Lung (tissue), 12 donors: ENCODE measurements around the gene KEAP1. TPM values are rescaled to one million over a fixed set of nuclear protein-coding genes. Genes with fewer than 3 reads are reported as not detected.
"Not testable (repeated sequence)": the region's sequence is repeated elsewhere in the genome, so short reads cannot be mapped to it uniquely, and the experiment has no call there.

ENCODE experiments used
- ATAC-seq: fragments of 200-7000 bp; cut with Tn5 transposase; one replicate; pipeline ENCODE4 v1.9.1; 2020; ENCODE audit warnings: moderate number of reproducible peaks; ENCODE audit not compliant: insufficient read depth, low FRiP score
- DNase-seq, 3 donors: peaks; one replicate each; pipeline ENCODE4 v3.0.0-alpha.2; 2013 to 2017
- H3K27ac ChIP-seq, 2 donors: one replicate each; pipeline ENCODE4 v1.5.1; 2013; ENCODE audit warnings: mild to moderate bottlenecking in 2 of 2, moderate library complexity in 2 of 2, control low read depth in 1 of 2, inconsistent platforms in 1 of 2, low read depth in 1 of 2, low read length in 1 of 2
- H3K27me3 ChIP-seq, 3 donors: one replicate each; pipeline ENCODE4 v1.5.1; 2013; ENCODE audit warnings: low read length in 2 of 3; ENCODE audit not compliant: control insufficient read depth in 3 of 3, insufficient read depth in 3 of 3
- H3K36me3 ChIP-seq, 4 donors: one replicate each; pipeline ENCODE4 v1.5.1; 2013; ENCODE audit warnings: low read length in 4 of 4, mild to moderate bottlenecking in 1 of 4, moderate library complexity in 1 of 4; ENCODE audit not compliant: control insufficient read depth in 4 of 4, insufficient read depth in 4 of 4
- H3K4me1 ChIP-seq, 5 donors: one replicate each; pipeline ENCODE4 v1.5.1; 2013; ENCODE audit warnings: low read length in 5 of 5, mild to moderate bottlenecking in 2 of 5, moderate library complexity in 1 of 5; ENCODE audit not compliant: control insufficient read depth in 5 of 5, insufficient read depth in 5 of 5
- H3K4me3 ChIP-seq: one replicate; pipeline ENCODE4 v1.5.1; 2013; ENCODE audit warnings: mild to moderate bottlenecking, control low read depth, moderate library complexity
- H3K9ac ChIP-seq, 2 donors: one replicate each; pipeline ENCODE4 v1.5.1; 2013; ENCODE audit warnings: low read length in 2 of 2, control low read depth in 1 of 2; ENCODE audit not compliant: insufficient read depth in 1 of 2
- H3K9me3 ChIP-seq, 4 donors: one replicate each; pipeline ENCODE4 v1.5.1; 2013; ENCODE audit warnings: low read length in 3 of 4, mild to moderate bottlenecking in 1 of 4, moderate library complexity in 1 of 4; ENCODE audit not compliant: control insufficient read depth in 4 of 4, insufficient read depth in 3 of 4
- CTCF ChIP-seq: IDR thresholded peaks from 2 replicates; pipeline ENCODE4 v1.5.1; 2012; ENCODE audit warnings: mild to moderate bottlenecking; ENCODE audit errors: control extremely low read depth, extremely low read depth
- WGBS, 2 donors: extraction: QIAGEN DNeasy Blood & Tissue Kit; methylation state at CpG; one replicate each; pipeline ENCODE4 v1.1.7; 2013; 5-methylcytosine and 5-hydroxymethylcytosine counted together
- polyA plus RNA-seq, 2 donors: library from polyadenylated mRNA; stranded (reverse); fragments of 200-250 nt; gene quantifications; one replicate each; pipeline ENCODE4 v1.2.1, GENCODE V29; 2013
- total RNA-seq, 2 donors: library from RNA; depleted of rRNA in 1 of 2; stranded (reverse); fragments of >200 nt in 1 of 2; gene quantifications; one replicate each; pipeline ENCODE4 v1.2.1, GENCODE V29; 2014 to 2021
- donor health status: control.
- donor health status: control.
- donor health status: Bipolar disorder and iron deficiency.
- donor health status: healthy.
- donor health status: DM: yes; HTN: yes; CAD: no.

KEAP1 gene
- total and polyA plus RNA-seq, 4 donors = 44.8 to 73.5 (median 60.3) TPM

- Histone ChIP-seq H3K9ac (no peak overlapping the region), H3K9me3 (no peaks in the 10 kb centered on the region), H3K4me3 (no peak overlapping the region), H3K4me1 (peaks cover 0 to 2% (median 0%) of the 10 kb centered on the region in 5 donors), H3K36me3 (no peaks in the 10 kb centered on the region), H3K27me3 (peaks cover 0 to 2% (median under 1%) of the 10 kb centered on the region in 3 donors), H3K27ac (no peak overlapping the region)
- ATAC-seq (no peak), DNase-seq (no peak)
- WGBS, 2 donors = 65 to 86% methylated on average over 11 of the region's 11 CpGs
- no peak for TF ChIP-seq CTCF
Observed at GRCh38 chr19:10537668-10538067, 34.5 kb upstream of the KEAP1 start.

DNA sequence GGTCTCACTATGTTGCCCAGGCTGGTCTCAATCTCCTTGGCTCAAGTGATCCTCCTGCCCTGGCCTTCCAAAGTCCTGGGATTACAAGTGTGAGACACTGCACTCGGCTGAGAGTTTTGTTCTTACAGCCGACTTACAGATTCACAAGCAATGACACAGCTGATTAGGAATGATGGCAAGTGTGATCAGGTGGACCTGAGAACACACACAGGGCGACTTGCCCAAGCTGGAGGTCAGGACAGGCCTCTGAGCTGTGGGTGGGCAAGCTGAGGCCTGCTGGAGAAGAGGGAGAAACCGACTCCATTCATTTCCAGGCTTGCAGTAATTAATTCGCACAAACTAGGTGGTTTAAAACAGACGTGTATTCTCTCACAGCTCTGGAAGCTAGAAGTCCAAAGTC, 32.5 kb upstream of the KEAP1 start:
- 77 to 85% methylated on average over 6 of the region's 6 CpGs for WGBS, 2 donors
- H3K27ac ChIP-seq = no peak overlapping the region
- TF ChIP-seq CTCF = no peak
- peaks cover 0 to 2% (median 0%) of the 10 kb centered on the region in 5 donors for H3K4me1 ChIP-seq
- H3K9ac ChIP-seq = no peak overlapping the region
- no peak for ATAC-seq
- DNase-seq = no peak
- no peaks in the 10 kb centered on the region for H3K36me3 ChIP-seq
- H3K27me3 ChIP-seq = peaks cover 0 to 2% (median 2%) of the 10 kb centered on the region in 3 donors
- H3K4me3 ChIP-seq = no peak overlapping the region
- H3K9me3 ChIP-seq = no peaks in the 10 kb centered on the region

DNA sequence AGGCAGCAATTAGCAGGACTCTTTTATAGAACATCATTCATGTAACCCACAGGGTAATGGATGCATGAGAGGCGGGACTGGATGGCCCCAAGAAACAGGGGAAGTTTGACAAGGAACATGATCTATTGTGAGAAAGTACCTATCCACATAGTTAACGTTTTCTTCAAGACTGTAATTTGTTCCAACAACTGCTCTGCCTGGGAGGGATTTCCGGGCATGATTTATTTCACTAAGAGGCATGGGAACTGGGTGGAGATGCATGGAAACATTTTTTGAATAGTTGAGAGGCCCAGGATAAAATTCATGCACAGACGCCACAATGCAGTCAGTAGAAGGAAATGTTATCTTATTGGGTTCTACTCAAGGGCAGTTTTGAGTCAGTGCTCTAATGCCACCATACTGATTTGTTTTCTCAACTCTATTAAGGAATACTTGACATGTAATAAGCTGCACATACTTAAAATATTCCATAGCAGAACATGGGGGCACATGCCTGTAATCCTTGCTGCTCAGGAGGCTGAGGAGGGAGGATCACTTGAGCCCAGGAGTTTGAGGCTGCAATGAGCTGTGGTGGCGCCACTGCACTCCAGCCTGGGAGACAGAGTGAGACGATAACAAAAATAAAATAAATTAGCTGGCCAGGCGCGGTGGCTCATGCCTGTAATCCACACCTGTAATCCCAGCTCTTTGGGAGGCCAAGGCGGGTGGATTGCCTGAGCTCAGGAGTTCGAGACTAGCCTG, 30.7 kb upstream of the KEAP1 start:
- TF ChIP-seq CTCF = no peak
- DNase-seq = no peak

DNA sequence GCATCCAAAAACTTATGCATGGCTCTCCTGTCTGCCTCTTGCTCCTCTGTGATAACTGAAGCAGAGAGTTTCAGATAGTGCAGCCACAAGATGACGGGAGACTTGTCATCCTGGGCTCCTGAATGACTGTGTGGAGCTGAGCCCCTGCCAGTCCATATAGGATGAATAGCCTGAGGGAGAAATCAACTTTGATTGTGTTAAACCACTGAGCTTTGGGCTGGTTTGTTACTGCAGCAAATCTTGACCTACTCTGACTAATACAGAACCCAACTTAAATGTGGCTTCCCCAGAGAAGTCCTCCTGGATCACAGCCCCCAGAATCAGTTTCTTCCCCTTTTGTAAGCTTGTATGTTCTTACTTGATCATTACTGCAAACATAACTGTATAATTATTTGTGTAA, 29.3 kb upstream of the KEAP1 start:
- Histone ChIP-seq H3K27me3 (peaks cover 0 to 2% (median 2%) of the 10 kb centered on the region in 3 donors), H3K4me3 (no peak overlapping the region), H3K27ac (no peak overlapping the region), H3K36me3 (no peaks in the 10 kb centered on the region), H3K9ac (no peak overlapping the region), H3K9me3 (no peaks in the 10 kb centered on the region), H3K4me1 (peaks cover 0 to 2% (median 0%) of the 10 kb centered on the region in 5 donors)
- WGBS, 2 donors = 90 to 91% methylated on average over 1 of the region's 1 CpG
- ATAC-seq (no peak), DNase-seq (no peak)
- no peak for TF ChIP-seq CTCF

More for the DNA sequence above, 30.7 kb upstream of the KEAP1 start:
- peaks cover 0 to 2% (median 2%) of the 10 kb centered on the region in 3 donors for H3K27me3 ChIP-seq
- H3K9ac ChIP-seq = no peak overlapping the region
- H3K36me3 ChIP-seq = no peaks in the 10 kb centered on the region
- peaks cover 0 to 2% (median 0%) of the 10 kb centered on the region in 5 donors for H3K4me1 ChIP-seq
- H3K27ac ChIP-seq = no peak overlapping the region
- ATAC-seq = no peak
- 67 to 73% methylated on average over 10 of the region's 10 CpGs for WGBS, 2 donors
- no peak overlapping the region for H3K4me3 ChIP-seq
- H3K9me3 ChIP-seq = no peaks in the 10 kb centered on the region

GRCh38 chr19:10526887-10527286, 23.7 kb upstream of the KEAP1 start:
- ATAC-seq, H3K4me1 ChIP-seq, H3K36me3 ChIP-seq, H3K9ac ChIP-seq, H3K9me3 ChIP-seq, DNase-seq, H3K27me3 ChIP-seq, H3K27ac ChIP-seq, H3K4me3 ChIP-seq: not testable (repeated sequence)
- WGBS, 2 donors = 92 to 93% methylated on average over 8 of the region's 8 CpGs
